LNCaP clone FGC (cell line): ENCODE data around the gene DIP2A.

ENCODE experiments used
- DNase-seq: peaks from one replicate; pipeline ENCODE4 v3.0.0-alpha.2; 2011; ENCODE audit warnings: low read depth
- H3K4me3 ChIP-seq: 2 replicates; pipeline ENCODE4 v1.5.1; 2011; ENCODE audit warnings: mild to moderate bottlenecking, low read depth, low read length, control low read depth
- TF ChIP-seq, protein P1 (sequence below): IDR thresholded peaks from 2 replicates; pipeline ENCODE4 v1.5.1; 2012; ENCODE audit warnings: mild to moderate bottlenecking; ENCODE audit not compliant: control insufficient read depth, insufficient read depth; ENCODE audit errors: extremely low read depth

Gene DIP2A

DNA sequence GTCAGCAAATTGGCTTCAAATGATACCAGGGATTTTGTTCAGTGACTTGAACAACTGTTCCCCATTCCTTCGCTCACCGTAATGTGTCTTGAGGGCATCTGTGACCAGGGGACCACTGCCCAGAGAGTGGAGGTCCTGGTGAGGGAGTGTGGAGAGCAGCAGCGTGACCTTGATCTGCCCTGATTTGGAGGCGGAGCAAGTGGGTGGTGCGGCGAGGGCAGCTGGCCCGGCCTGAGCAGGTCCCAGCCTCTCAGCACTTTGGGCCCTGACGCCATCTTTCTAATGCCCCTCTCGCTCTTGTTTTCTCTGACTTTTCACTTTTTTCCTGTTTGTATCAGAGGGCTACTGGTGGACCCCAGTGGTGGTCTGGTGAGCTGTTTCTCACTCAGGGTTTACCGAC, 31.1 kb downstream of the DIP2A start:
- H3K4me3 ChIP-seq: no peak overlapping the region
- TF ChIP-seq, protein P1, sequence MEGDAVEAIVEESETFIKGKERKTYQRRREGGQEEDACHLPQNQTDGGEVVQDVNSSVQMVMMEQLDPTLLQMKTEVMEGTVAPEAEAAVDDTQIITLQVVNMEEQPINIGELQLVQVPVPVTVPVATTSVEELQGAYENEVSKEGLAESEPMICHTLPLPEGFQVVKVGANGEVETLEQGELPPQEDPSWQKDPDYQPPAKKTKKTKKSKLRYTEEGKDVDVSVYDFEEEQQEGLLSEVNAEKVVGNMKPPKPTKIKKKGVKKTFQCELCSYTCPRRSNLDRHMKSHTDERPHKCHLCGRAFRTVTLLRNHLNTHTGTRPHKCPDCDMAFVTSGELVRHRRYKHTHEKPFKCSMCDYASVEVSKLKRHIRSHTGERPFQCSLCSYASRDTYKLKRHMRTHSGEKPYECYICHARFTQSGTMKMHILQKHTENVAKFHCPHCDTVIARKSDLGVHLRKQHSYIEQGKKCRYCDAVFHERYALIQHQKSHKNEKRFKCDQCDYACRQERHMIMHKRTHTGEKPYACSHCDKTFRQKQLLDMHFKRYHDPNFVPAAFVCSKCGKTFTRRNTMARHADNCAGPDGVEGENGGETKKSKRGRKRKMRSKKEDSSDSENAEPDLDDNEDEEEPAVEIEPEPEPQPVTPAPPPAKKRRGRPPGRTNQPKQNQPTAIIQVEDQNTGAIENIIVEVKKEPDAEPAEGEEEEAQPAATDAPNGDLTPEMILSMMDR: no peak
- DNase-seq: no peak

DNA sequence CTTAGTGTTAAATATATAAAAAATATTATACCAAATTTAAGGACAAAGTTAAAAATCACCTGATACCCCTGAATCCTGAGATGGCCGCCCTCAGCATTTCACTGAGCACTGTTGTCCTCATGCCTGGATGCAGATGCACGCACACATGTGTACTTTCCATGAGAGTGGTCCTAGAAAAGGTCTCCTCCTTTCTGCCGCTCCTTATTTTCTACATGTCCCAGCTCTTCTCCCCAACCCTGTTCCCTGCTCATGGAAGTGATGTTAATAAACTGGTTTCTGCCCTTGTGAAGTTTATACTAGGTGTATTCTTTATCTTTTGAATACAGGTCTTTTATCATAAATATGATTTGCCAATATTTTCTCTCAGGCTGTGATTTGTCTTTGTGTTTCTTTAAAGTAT, 32.9 kb downstream of the DIP2A start:
- no peak overlapping the region for H3K4me3 ChIP-seq
- no peak for DNase-seq
- TF ChIP-seq, protein P1: no peak

DNA sequence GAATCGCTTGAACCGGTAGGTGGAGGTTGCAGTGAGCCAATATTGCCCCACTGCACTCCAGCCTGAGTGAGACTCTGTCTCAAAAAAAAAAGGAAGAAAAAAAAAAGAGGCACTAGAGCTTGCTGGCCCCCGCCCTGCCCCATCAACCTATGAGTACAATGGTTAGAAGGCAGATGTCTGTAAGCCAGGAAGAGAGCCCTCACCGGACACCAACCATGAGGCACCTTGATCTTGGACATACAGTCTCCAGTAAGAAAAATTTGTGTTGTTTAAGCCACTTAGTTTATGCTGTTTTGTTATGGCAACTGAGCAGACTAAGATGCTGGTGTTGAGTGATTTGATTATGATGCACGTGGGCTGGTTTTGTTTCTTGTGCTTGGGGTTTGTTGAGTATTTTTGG, 34.2 kb downstream of the DIP2A start:
- TF ChIP-seq, protein P1: no peak
- no peak overlapping the region for H3K4me3 ChIP-seq
- no peak for DNase-seq

DNA sequence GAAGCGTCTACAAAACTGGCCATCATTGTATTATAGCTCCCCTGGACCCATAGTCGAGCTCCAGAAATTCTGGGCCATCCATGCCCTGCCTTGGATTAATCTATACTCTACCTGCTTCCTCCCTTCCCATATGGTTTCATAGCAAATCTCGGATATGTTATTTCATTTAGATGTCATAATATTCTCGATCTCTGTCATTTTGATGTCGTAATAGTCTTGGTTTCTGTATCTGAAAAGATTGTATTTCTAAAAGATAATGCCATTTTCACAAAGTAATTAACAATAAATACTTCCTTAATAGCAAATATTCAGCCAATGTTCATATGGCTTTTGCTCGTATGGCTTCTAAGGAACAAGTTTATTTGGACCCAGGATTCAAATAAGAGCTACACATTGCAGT, 35.1 kb downstream of the DIP2A start:
- H3K4me3 ChIP-seq: no peak overlapping the region
- TF ChIP-seq, protein P1: no peak
- no peak for DNase-seq

DNA sequence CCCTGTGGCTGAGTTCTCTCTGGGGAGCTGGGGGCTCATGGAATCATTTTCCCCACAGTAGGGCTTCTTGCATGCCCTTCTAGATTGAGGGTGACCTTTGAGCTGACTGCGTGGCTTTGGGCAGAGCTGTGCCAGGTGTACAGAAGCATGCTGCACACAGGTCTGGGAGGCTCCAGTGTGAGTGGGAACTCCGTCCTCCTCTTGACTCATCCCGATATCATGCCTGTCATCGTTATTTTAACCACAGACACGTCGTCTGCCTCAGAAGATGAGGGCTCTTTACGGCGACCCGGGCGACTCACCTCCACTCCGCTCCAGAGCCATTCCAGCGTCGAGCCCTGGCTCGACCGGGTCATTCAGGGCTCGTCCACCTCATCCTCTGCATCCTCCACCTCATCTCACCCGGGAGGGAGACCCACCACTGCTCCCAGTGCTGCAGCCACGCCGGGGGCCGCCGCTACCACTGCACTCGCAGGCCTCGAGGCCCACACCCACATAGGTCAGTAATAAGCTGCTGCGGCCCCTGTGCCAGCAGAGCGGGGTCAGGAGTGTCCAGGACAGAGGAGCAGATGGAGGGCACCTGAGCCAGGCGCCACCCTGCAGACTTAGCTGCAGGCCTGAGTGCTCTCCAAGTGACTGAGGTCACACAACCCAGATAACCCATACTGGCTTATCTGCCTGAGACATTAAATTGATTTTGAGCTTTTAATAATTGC, 39.8 kb downstream of the DIP2A start:
- TF ChIP-seq, protein P1: no peak
- DNase-seq: no peak
- H3K4me3 ChIP-seq: no peak overlapping the region

DNA sequence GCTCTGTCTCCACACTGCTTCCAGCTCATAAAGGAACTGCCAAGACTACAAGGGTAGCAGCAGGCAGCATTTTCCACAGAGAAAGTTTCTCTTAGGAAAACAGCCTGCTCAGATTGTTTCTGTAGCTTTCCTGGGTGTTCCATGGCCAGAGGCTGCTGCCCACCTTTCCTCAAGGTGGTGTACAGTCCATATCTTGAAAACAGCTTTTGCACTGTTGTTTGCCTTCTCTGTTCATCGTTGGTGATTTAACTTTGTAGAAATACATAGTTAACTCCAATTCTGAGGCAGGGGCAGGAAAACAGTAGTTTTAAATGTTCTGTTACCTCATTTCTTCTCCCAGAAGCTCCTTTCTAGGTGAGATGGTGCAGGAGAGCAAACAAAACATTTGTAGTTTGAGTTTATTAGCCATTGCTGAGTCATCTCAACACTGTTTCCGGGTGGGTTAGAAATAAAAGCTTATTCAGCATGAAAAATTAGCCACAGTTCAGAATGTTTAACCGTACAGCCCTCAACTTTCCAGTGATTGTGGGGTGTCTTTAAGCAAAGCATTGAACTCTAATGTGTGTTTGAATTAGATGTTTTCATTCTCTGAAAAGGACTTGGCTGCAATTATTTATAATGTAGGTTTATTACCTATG, 41.7 kb downstream of the DIP2A start:
- TF ChIP-seq, protein P1: no peak
- DNase-seq: peak; percentile 23
- no peak overlapping the region for H3K4me3 ChIP-seq
